RPMI7951 (cell line): ENCODE data around the gene PRX. TPM values are rescaled to one million over a fixed set of nuclear protein-coding genes. Genes with fewer than 3 reads are reported as not detected.
A peak's percentile ranks its signal among the peaks of the same experiment; 100 is the strongest.
"Not testable (repeated sequence)": the region's sequence is repeated elsewhere in the genome, so short reads cannot be mapped to it uniquely, and the experiment has no call there.

Experiments
- DNase-seq: peaks from one replicate; pipeline ENCODE4 v3.0.0-alpha.2; 2012; ENCODE audit warnings: low read depth
- total RNA-seq: library from RNA; depleted of rRNA; stranded (reverse); fragments of >200 nt; shearing (Covaris generic); gene quantifications from 2 replicates; pipeline ENCODE4 v1.2.3, GENCODE V29; 2014

The PRX gene
- total RNA-seq, 1 experiment from 2014 or later, result 0.72 TPM

DNA sequence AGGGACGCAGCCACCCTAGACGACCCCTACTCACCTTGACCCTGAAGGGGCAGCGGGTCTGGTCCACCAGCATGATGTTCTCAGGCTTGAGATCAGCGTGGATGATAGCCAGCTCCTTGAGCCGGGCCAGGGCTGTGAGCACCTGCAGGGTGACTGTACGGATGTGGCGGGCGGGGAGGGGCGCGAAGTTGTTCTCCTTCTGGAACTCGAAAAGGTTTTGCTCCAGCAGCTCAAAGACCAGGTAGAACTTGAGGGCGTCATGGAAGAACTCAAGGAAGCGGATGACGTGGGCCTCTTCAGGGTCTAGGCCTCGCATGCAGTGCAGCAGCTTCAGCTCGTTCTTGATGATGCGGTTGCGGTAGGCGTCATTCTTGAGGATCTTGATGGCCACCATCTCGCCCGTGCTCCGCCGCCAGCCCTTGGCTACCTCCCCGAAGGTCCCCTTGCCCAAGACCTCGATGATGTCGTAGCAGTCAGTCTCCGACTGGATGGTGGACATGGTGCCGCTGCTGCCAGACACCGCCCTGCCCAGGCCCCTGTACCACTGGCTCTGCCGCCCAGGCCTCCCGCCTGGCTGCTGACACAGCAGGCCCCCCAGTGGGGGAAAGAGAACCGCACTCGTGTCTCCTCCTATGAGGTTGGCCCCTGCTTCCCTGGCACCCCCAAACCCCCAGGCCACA lies 23.6 kb downstream of the PRX start:
- no peak for DNase-seq

DNA sequence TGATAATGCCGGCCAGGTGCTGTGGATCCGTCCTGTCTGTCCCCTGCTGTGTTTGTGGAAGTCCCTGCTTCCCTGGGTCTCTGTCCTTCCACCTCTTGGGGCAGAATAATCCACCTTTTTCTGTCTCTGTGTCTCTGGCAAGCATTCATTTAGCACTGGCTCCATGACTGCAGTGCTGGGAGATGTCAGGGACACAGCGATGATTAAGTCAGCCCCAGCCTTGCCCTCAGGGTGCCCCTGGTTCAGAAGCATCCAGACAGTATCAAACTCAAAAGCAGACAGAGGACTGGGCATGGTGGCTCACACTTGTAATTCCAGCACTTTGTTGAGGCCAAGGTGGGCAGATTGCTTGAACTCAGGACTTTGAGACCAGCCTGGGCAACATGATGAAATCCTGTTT lies 24.7 kb downstream of the PRX start:
- peak; percentile 32 for DNase-seq

DNA sequence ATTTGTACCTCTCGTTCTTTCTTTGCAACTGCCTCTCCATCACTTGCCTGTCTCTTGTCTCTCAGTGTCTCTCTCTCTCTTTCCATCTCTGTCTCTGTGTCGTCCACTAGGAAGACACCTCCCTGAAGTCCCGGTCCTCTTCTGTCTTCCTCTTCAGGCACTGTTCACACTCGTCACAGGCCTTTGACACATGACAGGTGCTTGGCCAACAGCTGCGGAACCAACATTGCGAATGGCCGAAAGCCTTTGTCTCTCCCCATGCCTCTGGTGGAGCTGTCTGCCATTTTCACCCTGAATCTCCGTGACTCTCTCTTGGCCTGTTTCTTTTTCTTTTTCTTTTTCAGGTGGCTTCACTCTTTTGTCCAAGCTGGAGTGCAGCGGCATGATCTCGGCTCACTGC lies 26.0 kb downstream of the PRX start:
- no peak for DNase-seq

DNA sequence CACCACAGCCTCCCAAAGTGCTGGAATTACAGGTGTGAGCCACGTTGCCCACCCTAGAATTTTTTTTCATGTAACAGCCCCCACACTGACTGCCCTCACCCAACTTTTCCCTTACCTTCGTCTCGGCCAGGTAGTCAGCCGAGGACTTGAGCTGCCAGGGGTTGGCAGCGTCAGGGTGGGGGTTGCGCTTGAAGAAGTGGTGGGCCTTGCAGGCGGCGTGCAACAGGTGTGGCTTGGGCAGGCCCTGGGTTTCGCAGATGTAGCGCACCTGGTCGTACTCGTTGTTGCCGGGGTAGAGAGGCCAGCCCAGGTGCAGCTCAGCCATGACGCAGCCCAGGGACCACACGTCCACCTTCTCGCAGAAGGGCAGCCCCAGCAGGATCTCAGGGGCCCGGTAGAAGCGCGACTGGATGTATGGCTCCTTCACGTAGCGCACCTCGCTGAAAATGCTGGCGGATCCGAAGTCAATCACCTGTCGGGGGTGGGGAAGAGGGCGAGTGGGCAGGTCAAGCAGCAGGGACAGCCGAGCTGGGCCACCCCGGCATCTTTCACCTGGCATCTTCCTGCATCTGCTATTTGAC lies 29.4 kb downstream of the PRX start:
- no peak for DNase-seq

DNA sequence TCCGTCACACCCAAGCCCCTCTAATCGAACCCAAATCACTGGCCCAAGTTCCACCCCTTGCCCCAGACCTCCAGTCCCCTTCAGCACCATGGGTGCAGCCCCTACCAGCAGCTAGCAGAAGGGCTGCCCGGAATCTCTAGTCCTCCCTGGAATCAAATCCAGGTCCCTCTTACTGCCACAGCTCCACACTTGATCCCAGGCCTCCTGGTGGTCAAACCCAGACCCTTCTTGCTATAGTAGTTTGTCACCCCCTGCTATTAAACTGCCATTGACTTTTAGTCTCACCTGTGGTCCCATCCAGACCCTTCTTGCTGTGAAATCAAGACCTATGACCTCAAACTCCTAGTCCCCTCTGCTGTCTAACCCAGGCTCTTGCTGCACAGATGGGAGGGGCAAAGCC lies 31.9 kb downstream of the PRX start:
- no peak for DNase-seq

DNA sequence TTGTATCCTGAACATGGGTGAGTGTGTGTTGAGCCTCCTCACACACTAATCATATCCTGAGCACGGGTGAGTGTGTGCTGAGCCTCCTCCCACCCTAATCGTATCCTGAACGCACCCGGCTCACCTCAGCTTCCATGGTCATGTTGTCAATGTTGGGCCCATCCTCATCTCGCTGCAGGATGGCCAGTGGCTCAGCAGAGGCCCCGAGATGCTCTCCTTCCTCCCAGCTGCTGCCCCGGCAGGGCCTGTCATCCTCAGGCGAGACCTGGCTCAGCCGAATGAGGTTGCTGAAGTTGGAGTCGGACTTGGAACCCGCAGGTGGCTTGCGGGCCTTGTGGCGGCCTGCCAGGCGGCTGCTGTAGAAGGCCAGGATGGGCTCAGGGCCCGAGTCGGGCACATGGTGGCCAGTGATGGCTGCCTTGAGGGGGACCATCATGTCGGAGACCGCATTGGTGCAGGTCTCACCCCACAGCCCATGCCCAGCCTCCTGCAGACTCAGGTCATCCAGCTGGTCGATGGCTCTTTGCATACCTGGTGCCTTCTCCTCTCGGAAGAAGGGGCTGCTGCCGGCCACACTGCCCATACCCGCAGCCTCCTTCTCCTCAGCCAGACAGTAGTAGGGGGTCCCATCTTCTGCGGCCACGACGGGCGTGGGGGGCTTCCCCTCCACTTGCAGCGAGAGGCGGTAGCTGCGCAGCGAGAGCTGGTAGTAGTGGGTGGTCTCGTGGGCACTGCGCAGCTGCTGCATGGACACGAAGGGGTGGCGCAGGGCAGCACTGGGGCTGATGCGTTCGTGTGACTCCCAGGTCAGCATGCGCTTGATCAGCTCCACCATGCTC lies 32.8 kb downstream of the PRX start:
- no peak for DNase-seq

DNA sequence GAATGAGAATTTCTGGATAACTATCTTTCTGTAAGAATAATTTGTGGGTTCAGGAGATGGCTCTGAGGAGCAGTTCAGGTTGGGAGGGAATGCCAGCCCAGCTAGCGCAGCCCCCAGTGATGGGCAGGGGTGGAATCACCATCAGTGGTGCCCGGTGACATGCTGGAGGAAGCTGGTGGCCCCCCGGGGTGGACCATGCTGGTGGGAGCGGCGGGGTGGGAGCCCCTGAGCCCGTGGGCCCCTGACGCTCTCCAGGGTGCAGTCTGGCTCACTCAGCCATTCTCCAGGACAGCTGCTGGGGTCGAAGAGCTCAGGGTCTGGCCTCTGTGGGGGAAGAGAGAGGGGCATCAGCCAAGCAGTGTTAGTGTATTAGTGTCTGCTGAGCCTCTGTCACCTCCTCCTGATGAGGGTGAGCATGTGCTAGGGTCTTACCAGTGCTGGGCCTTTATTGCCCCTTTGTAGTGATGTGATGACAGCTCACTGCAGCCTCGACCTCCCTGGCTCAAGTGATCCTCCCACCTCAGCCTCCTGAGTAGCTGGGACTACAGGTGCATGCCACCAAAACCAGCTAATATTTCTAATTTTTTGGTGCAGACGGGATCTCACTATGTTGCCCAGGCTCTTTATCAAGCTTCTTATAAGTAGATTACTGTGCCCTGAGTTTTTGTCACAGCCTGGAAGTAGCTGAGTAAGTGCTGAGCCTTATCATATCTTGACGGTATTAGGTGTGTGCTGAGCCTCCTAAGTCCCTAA lies 33.6 kb downstream of the PRX start:
- DNase-seq, result no peak

DNA sequence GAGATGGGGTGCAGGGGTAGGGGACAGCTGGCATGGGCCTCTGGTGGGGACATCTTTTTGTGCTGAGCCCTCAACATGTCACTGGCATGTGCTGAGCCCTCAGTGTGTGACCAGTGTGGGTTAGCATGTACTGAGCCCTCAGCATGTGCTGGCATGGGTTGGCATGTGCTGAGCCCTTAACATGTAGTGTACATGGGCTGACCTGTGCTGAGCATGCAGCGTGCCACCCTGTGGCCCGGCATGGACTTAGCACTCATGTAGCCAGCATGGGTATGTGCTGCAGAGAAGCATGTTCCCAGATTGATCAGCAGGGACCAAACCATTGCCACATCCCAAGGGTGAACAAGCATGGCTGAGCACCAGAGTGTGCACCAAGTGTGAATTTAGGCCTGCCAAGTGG lies 34.7 kb downstream of the PRX start:
- no peak for DNase-seq

DNA sequence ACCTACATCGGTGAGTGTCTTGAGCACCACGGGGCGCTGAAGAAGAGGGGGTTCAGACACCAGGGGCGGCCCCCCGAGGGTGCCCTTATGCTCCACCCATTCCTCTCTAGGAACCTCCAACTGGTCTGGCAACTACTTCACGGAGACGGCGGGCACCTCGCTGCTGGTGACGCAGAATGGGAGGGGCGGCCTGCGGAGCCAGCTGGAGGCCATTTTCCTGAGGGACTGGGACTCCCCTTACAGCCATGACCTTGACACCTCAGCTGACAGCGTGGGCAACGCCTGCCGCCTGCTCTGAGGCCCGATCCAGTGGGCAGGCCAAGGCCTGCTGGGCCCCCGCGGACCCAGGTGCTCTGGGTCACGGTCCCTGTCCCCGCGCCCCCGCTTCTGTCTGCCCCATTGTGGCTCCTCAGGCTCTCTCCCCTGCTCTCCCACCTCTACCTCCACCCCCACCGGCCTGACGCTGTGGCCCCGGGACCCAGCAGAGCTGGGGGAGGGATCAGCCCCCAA lies 35.2 kb downstream of the PRX start:
- DNase-seq, result no peak

DNA sequence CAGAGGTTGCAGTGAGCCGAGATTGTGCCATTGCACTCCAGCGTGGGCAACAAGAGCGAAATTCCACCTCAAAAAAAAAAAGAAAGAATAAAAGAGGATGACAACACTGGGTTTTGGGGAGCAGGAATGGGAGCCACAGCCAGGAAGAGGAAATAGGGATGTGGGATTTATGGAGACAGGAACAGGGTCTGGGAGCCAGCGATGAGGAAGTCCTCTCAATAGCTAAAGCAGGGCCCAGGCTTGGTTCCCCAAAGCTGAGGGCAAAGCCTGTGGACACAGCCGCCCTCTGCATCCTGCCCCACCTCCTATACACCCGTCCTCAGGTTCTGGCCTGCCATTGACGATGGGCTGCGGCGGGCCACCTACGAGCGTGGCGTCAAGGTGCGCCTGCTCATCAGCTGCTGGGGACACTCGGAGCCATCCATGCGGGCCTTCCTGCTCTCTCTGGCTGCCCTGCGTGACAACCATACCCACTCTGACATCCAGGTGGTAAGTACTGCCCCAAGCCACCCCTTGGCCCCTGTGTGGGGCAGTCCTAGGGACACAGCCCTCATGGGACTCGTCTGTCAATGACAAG lies 36.8 kb downstream of the PRX start:
- no peak for DNase-seq

DNA sequence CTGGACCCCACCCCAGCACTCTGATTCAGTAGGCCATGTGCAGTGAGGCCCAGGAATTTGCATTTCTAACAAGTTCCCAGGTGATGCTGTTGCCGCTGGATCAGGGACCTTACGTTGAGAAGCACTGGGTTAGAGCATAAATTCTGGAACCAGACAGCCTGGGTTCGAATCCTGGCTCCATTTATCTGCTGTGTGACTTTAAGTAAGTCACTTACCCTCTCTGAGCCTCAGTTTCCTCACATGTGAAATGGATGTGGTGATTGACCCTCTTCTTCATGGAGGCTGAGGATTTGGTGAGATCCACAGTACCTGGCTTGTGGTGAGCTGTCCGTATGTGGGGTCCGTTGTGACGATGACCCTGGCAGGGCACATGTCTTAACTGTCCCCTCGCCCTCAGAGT lies 39.1 kb downstream of the PRX start:
- no peak for DNase-seq

DNA sequence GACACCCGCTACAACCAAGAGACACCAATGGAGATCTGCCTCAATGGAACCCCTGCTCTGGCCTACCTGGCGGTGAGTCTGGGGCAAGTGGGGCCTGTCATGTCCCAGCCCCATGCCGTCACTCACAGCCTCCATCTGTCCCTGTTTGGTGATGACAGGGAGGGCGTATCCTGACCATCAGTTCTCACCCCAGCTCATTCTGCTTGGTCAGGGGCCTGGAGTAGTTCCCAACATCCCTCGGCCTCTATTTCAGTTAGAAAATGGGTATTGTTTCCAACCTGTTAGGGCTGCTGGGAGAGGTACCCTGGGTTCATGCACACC lies 41.4 kb downstream of the PRX start:
- no peak for DNase-seq

DNA sequence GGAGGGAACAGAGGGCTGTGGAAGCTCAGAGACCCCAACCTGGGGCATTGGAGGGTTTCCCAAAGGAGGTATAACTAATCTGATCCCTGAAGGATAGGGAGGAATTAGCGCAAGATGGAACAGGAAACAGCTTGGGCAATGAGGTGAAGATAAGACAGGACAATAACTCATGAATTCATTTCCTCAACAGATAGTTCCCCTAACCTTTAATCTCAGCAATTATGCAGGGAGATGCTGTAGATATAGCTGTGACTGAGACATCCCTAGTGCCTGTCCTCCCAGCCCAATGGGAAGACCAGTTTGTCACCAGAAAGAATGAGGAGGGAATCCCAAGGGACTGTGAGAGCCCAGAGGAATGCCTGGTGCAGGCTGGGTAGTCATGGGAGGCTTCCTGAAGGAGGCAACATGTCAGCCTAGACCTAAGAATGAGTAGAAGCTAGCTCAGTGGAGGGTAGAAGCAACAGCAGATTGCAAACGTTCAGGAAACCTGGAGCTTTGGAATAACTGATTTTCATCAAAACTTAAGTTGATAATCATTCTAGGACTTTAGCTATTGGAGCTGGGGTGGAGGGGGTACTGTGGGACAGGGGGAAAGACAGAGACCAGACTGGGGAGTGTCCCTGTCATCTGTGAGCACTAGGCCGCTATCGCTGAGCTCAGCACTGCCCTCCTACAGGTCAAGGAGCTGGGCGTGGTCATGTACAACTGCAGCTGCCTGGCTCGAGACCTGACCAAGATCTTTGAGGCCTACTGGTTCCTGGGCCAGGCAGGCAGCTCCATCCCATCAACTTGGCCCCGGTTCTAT lies 42.0 kb downstream of the PRX start:
- no peak for DNase-seq

DNA sequence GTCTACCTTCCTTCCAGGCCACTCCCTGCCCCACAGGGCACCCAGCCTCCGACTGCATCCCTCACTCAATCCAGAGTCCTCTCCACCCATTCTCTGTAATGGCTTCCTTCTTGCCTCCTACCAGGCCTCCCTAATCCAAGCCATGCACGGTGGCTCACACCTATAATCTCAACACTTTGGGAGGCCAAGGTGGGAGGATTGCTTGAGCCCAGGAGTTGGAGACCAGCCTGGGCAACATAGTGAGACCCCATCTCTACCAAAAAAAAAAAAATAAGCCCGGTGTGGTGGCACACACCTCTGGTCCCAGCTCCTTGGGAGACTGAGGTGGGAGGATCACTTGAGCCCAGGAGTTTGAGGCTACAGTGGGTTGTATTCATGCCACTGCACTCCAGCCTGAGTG lies 42.9 kb downstream of the PRX start:
- not testable (repeated sequence) for DNase-seq

DNA sequence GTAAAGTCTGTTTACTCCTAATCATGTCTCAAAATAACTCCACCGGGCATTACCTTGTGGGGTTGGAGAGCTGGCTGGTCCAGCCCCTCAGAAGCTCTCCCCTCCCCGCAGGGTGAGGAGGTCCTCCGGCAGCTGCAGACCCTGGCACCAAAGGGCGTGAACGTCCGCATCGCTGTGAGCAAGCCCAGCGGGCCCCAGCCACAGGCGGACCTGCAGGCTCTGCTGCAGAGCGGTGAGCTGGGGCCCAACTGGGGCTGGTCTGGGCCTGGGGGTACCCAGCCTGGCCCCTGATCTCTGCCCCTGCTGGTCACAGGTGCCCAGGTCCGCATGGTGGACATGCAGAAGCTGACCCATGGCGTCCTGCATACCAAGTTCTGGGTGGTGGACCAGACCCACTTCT lies 43.4 kb downstream of the PRX start:
- DNase-seq, result no peak

DNA sequence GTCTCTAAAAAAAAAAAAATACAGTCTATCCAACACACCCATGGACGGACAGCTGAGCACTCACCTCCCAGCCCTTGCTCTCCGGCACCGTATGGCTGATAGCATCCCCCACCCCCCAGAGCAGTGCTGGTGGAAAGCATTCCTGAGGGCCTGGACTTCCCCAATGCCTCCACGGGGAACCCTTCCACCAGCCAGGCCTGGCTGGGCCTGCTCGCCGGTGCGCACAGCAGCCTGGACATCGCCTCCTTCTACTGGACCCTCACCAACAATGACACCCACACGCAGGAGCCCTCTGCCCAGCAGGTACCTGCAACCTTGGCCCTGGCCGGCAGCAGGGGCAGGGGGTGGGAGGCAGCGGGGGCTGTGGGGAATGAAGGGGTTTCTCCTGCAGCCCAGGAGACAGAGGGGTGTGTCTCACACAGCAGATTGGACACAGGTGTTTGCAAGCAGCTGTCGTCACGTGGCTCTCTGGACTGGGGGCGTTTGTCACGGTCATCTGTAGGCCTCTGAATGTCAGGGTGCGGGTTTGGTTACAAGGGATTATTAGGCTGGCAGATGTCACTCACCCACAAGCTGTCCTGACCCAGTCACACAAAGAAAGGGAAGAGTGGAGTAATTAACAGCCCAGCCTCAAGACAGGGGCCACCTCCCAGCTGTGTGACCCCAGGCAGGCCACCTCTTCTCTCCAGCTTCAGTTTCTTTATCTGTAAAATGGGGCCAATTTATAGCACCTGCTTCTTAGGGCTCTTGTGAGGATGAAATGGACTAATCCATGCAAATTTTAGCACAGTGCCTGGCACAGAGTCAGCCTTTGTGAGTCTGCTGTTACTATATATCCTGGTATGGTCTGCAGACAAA lies 45.4 kb downstream of the PRX start:
- no peak for DNase-seq

DNA sequence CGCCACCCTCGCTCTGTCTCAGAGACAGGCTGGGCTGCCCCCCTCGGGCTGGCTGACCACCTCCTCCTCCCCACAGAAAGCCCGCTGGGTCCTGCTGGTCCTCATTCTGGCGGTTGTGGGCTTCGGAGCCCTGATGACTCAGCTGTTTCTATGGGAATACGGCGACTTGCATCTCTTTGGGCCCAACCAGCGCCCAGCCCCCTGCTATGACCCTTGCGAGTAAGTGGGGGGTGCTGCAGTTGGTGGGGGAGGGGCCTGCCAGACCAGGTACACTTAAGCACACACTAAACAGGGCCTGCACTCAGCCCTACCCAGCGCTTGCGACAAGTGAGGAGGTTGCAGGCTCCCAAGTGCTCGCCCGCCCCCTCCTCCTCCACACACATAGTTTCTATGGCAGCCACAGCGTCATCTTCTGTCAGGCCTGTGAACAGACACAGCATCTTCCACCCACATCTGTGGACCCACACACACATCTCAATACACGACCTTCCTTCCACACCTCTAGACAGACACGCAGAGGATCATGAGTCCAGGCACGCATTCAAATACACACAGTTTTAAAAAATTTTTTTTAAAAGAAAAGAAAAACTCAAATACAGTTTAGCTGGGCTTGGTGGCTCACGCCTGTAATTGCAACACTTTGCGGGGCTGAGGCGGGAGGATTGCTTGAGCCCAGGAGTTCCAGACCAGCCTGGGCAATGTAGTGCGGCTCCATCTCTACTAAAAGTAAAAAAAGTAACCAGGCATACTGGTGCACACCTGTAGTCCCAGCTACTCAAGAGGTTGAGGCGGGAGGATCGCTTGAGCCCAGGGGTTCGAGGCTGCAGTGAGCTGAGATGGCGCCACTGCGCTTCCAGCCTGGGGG lies 46.2 kb downstream of the PRX start:
- DNase-seq, result no peak

DNA sequence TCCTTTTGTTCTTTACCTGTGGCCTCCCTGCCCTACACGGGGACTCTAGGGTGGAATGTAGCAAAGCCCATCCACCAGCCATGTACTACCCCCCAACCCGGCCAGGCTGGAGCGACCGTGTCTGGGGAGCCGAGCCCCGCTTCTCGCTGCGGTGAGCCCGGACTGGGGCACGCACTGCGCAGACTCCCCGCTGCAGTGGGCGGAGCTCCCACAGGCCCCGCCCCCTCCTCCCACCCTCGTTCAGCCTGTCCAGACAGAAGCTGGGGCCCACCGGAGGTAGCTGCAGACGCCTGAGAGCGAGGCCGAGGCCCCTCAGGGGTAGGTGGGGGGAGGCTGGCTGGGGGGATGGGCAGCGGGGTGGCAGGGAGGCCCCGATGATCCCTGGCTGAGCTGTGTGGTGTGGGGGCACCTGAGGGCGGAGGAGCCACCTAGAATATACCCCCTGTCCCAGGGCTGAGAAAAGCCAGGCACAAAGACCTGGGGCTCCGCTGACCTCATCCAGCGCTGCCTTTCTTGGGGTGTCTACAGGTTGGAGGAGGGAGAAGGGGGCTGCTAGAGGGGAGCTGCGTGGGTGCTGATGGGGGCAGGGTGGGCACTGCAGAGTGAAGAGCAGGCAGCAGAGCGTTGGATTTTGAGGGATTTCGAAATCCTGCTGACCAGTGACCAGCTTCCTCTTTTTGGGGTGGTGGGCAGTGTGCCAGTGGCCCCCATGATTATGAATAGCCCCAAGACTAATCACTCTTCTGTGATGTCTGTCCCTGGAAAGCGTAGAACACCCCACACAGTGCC lies 47.4 kb downstream of the PRX start:
- no peak for DNase-seq
